Measurements from ENCODE around the gene GLCCI1.

DNA sequence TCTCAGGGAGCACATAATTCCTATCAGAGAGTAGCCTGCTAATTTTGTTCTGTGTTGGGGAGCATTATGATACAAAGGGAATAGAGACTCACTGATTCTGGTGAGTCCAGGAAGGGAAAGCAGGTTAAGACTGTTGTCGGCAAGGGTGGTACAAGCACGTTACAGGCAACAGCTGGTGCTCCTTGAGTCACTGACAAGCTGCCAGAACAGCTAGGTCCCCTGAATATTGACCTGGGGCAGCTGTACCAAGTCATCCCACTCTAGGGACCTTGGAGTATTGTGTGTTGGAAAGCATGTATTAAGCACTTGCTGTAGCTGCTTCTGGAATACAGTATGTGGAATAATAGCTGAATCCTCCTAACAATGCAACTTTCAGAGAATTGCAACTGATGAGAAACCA is 37.0 kb upstream of the GLCCI1 start:
- TF ChIP-seq, protein P1, sequence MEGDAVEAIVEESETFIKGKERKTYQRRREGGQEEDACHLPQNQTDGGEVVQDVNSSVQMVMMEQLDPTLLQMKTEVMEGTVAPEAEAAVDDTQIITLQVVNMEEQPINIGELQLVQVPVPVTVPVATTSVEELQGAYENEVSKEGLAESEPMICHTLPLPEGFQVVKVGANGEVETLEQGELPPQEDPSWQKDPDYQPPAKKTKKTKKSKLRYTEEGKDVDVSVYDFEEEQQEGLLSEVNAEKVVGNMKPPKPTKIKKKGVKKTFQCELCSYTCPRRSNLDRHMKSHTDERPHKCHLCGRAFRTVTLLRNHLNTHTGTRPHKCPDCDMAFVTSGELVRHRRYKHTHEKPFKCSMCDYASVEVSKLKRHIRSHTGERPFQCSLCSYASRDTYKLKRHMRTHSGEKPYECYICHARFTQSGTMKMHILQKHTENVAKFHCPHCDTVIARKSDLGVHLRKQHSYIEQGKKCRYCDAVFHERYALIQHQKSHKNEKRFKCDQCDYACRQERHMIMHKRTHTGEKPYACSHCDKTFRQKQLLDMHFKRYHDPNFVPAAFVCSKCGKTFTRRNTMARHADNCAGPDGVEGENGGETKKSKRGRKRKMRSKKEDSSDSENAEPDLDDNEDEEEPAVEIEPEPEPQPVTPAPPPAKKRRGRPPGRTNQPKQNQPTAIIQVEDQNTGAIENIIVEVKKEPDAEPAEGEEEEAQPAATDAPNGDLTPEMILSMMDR (IDR thresholded peaks at IDR 0.05): no peak
- TF ChIP-seq POLR2A (IDR thresholded peaks at IDR 0.05): no peak

All from esophagus squamous epithelium (tissue), 4 donors.